Measurements from ENCODE around the gene ACSL6.

The ACSL6 gene

GRCh38 chr5:131974956-131975726, 36.3 kb downstream of the ACSL6 start:
- peak in 1 of 2 donors; percentile 60 for DNase-seq

- no peak for DNase-seq
Measured at GRCh38 chr5:131974622-131974955, 36.9 kb downstream of the ACSL6 start.

GRCh38 chr5:131974016-131974415, 37.4 kb downstream of the ACSL6 start:
- DNase-seq = no peak

- DNase-seq = no peak
Measured at GRCh38 chr5:131973089-131973712, 38.3 kb downstream of the ACSL6 start.

- no peak for DNase-seq
Measured at GRCh38 chr5:131968396-131968954, 43.0 kb downstream of the ACSL6 start.

- no peak for DNase-seq
Measured at GRCh38 chr5:131966551-131966950, 44.9 kb downstream of the ACSL6 start.

- no peak for DNase-seq
Measured at GRCh38 chr5:131965826-131966415, 45.5 kb downstream of the ACSL6 start.

GRCh38 chr5:131959906-131960305, 51.6 kb downstream of the ACSL6 start:
- DNase-seq = no peak

GRCh38 chr5:131959136-131959535, 52.3 kb downstream of the ACSL6 start:
- DNase-seq = no peak

GRCh38 chr5:131957721-131958441, 53.6 kb downstream of the ACSL6 start:
- DNase-seq = no peak

GRCh38 chr5:131953969-131954368, 57.5 kb downstream of the ACSL6 start:
- no peak for DNase-seq

- DNase-seq = no peak
Measured at GRCh38 chr5:131952301-131952857, 59.1 kb downstream of the ACSL6 start.

- DNase-seq = no peak
Measured at GRCh38 chr5:131950706-131951105, 60.8 kb downstream of the ACSL6 start.

- DNase-seq = no peak
Measured at GRCh38 chr5:131947445-131947844, 64.0 kb downstream of the ACSL6 start.

GRCh38 chr5:131945551-131946168, 65.8 kb downstream of the ACSL6 start, which contains the start of gene MEIKIN:
Gene MEIKIN, minus strand, starts transcription at chr5:131945663. Its CDS starts 158 bp downstream, at chr5:131945505.
- DNase-seq = no peak

GRCh38 chr5:131944702-131945550, 66.5 kb downstream of the ACSL6 start:
- DNase-seq = peak in 1 of 2 donors; percentile 19

GRCh38 chr5:131943916-131944315, 67.5 kb downstream of the ACSL6 start:
- peak in 1 of 2 donors; percentile 21 for DNase-seq

GRCh38 chr5:131942016-131942415, 69.4 kb downstream of the ACSL6 start:
- no peak for DNase-seq

GRCh38 chr5:131939690-131940345, 71.6 kb downstream of the ACSL6 start:
- no peak for DNase-seq

- no peak for DNase-seq
Measured at GRCh38 chr5:131932235-131932634, 79.2 kb downstream of the ACSL6 start.

- DNase-seq = no peak
Measured at GRCh38 chr5:131928957-131929356, 82.5 kb downstream of the ACSL6 start.

All from CD4-positive, alpha-beta T cell treated with Interleukin-4 for 1 hour (primary cell).